PC-3 (cell line): ENCODE measurements around the gene STAC3. TPM values are rescaled to one million over a fixed set of nuclear protein-coding genes. Genes with fewer than 3 reads are reported as not detected.

Source experiments
- ATAC-seq: fragments of 200-7000 bp; cut with Tn5 transposase; 2 replicates; pipeline ENCODE4 v1.9.1; 2020; ENCODE audit warnings: mild to moderate bottlenecking, moderate library complexity
- BruUV-seq: library from RNA; stranded (reverse); fragments of 400-500 nt; replicated peaks from 2 replicates; lab custom pipeline; 2021; lab: Mats Ljungman, UMichigan
- CTCF ChIA-PET: fragments of 300-600 bp; sonication (Branson Sonifier 250); formaldehyde crosslinking; loops from one replicate; lab custom pipeline; 2022; ENCODE audit warnings: antibody characterized with exemption; lab: Charles Lee
- POLR2A ChIA-PET: fragments of 300-600 bp; sonication (Branson Sonifier 250); formaldehyde crosslinking; loops from one replicate; lab custom pipeline; 2022; ENCODE audit warnings: antibody characterized with exemption; ENCODE audit not compliant: unreplicated experiment; lab: Charles Lee
- DNase-seq: peaks from one replicate; pipeline ENCODE4 v3.0.0-alpha.2; 2015
- H2AFZ ChIP-seq: fragments of 300-600 bp; sonication (generic); 2 replicates; pipeline ENCODE4 v1.6.0; 2016; ENCODE audit warnings: antibody characterized with exemption, low read length
- H3F3A ChIP-seq: fragments of 300-600 bp; sonication (generic); one replicate; pipeline ENCODE4 v1.6.0; 2017; ENCODE audit warnings: antibody characterized with exemption, low read length, control low read depth, mild to moderate bottlenecking; ENCODE audit not compliant: unreplicated experiment
- H3K27ac ChIP-seq: fragments of 300-600 bp; sonication (generic); 2 replicates; pipeline ENCODE4 v1.5.1; 2016; ENCODE audit warnings: mild to moderate bottlenecking, low read length
- H3K27me3 ChIP-seq: fragments of 300-600 bp; sonication (generic); 2 replicates; pipeline ENCODE4 v1.6.1; 2016; ENCODE audit warnings: low read length, mixed read lengths
- H3K36me3 ChIP-seq: fragments of 300-600 bp; sonication (generic); 2 replicates; pipeline ENCODE4 v1.6.1; 2016; ENCODE audit warnings: low read depth, mixed run types, low read length, mixed read lengths
- H3K4me1 ChIP-seq: fragments of 300-600 bp; sonication (generic); 2 replicates; pipeline ENCODE4 v1.5.1; 2016; ENCODE audit warnings: low read length; ENCODE audit not compliant: insufficient read depth
- H3K4me2 ChIP-seq: fragments of 300-600 bp; sonication (generic); 2 replicates; pipeline ENCODE4 v1.6.0; 2016; ENCODE audit warnings: low read length
- H3K4me3 ChIP-seq: fragments of 300-600 bp; sonication (generic); 2 replicates; pipeline ENCODE4 v1.5.1; 2016; ENCODE audit warnings: mild to moderate bottlenecking, low read length, mixed read lengths
- H3K79me2 ChIP-seq: fragments of 300-600 bp; sonication (generic); 2 replicates; pipeline ENCODE4 v1.6.1; 2017; ENCODE audit warnings: low read length, mixed read lengths
- H3K9ac ChIP-seq: fragments of 300-600 bp; sonication (generic); 2 replicates; pipeline ENCODE4 v1.6.0; 2016; ENCODE audit warnings: mild to moderate bottlenecking, low read length
- H3K9me2 ChIP-seq: fragments of 300-600 bp; sonication (generic); replicated peaks from 2 replicates; pipeline ENCODE4 v1.6.1; 2016; ENCODE audit warnings: mixed run types, low read length, mixed read lengths
- H3K9me3 ChIP-seq: fragments of 300-600 bp; sonication (generic); 2 replicates; pipeline ENCODE4 v1.6.1; 2016; ENCODE audit warnings: low read length, mixed read lengths
- H4K20me1 ChIP-seq: fragments of 300-600 bp; sonication (generic); 2 replicates; pipeline ENCODE4 v1.6.1; 2016; ENCODE audit warnings: low read length, mixed read lengths
- CTCF ChIP-seq: fragments of 300-600 bp; sonication (generic); conservative IDR thresholded peaks from 2 replicates; pipeline ENCODE4 v1.5.1; 2017; ENCODE audit warnings: antibody characterized with exemption, low read depth, mild to moderate bottlenecking, low read length
- EZH2 ChIP-seq: fragments of 300-600 bp; sonication (generic); IDR thresholded peaks from one replicate; pipeline ENCODE4 v1.6.1; 2017; ENCODE audit warnings: antibody characterized with exemption, mild to moderate bottlenecking, low read length; ENCODE audit not compliant: unreplicated experiment
- EZH2phosphoT487 ChIP-seq: fragments of 300-600 bp; sonication (generic); IDR thresholded peaks from 2 replicates; pipeline ENCODE4 v1.6.1; 2018; ENCODE audit warnings: mild to moderate bottlenecking, antibody characterized with exemption, low read length, borderline replicate concordance
- intact Hi-C: fragments of 100-400 bp; cut with micrococcal nuclease; formaldehyde crosslinking; loops from 2 replicates; pipeline ENCODE4 v1.9.0; 2023
- total RNA-seq: library from RNA; depleted of rRNA; stranded (reverse); fragments of >200 nt; gene quantifications from 2 replicates; pipeline ENCODE4 v1.2.3, GENCODE V29; 2014

Gene STAC3
- total RNA-seq, 1 experiment from 2014 or later: 1.8 TPM

- POLR2A ChIA-PET: no interaction called here
- no peak overlapping the region for H2AFZ ChIP-seq
- H3K4me2 ChIP-seq: no peak overlapping the region
- no peak overlapping the region for H3K27ac ChIP-seq
- no peaks in the 10 kb centered on the region for H3F3A ChIP-seq
- no peak overlapping the region for H3K4me3 ChIP-seq
- no TSS peak for BruUV-seq
- TF ChIP-seq CTCF (no peak), EZH2 (no peak), EZH2phosphoT487 (no peak)
- ATAC-seq (no peak), DNase-seq (no peak)
- H3K4me1 ChIP-seq: no peaks in the 10 kb centered on the region
- H3K9me3 ChIP-seq: no peaks in the 10 kb centered on the region
- H3K79me2 ChIP-seq: no peaks in the 10 kb centered on the region
- H3K27me3 ChIP-seq: no peaks in the 10 kb centered on the region
- CTCF ChIA-PET: no interaction called here
- intact Hi-C loops: no loop called here
- H3K9me2 ChIP-seq: no peaks in the 10 kb centered on the region
- no peaks in the 10 kb centered on the region for H4K20me1 ChIP-seq
- no peak overlapping the region for H3K9ac ChIP-seq
- H3K36me3 ChIP-seq: no peaks in the 10 kb centered on the region
These were observed 43.0 kb downstream of the STAC3 start for GRCh38 chr12:57207731-57208630.

GRCh38 chr12:57205931-57206330 lies 45.1 kb downstream of the STAC3 start:
- Histone ChIP-seq H3K9me3 (no peaks in the 10 kb centered on the region), H3K79me2 (no peaks in the 10 kb centered on the region), H3K4me3 (no peak overlapping the region), H3F3A (no peaks in the 10 kb centered on the region), H3K27ac (no peak overlapping the region), H3K27me3 (no peaks in the 10 kb centered on the region), H3K9ac (no peak overlapping the region), H3K36me3 (no peaks in the 10 kb centered on the region), H2AFZ (no peak overlapping the region), H3K4me1 (no peaks in the 10 kb centered on the region), H3K9me2 (no peaks in the 10 kb centered on the region), H4K20me1 (no peaks in the 10 kb centered on the region), H3K4me2 (no peak overlapping the region)
- no peak for TF ChIP-seq EZH2
- no peak for TF ChIP-seq CTCF
- no peak for TF ChIP-seq EZH2phosphoT487
- BruUV-seq: no TSS peak
- DNase-seq (no peak), ATAC-seq (no peak)
- intact Hi-C loops: no loop called here
- POLR2A ChIA-PET: no interaction called here
- CTCF ChIA-PET: no interaction called here

GRCh38 chr12:57205186-57205585 lies 45.8 kb downstream of the STAC3 start:
- CTCF ChIA-PET: no interaction called here
- POLR2A ChIA-PET: no interaction called here
- BruUV-seq: no TSS peak

More at GRCh38 chr12:57205186-57205585, 45.8 kb downstream of the STAC3 start:
- ATAC-seq (no peak), DNase-seq (no peak)
- no peaks in the 10 kb centered on the region for H3K9me2 ChIP-seq
- H3F3A ChIP-seq: no peaks in the 10 kb centered on the region
- no peaks in the 10 kb centered on the region for H3K79me2 ChIP-seq
- no peaks in the 10 kb centered on the region for H3K9me3 ChIP-seq
- H3K36me3 ChIP-seq: no peaks in the 10 kb centered on the region
- TF ChIP-seq EZH2phosphoT487: no peak
- TF ChIP-seq CTCF: no peak
- no peak for TF ChIP-seq EZH2
- no peak overlapping the region for H3K4me2 ChIP-seq
- H3K27me3 ChIP-seq: no peaks in the 10 kb centered on the region
- H3K4me3 ChIP-seq: no peak overlapping the region
- H4K20me1 ChIP-seq: no peaks in the 10 kb centered on the region
- H2AFZ ChIP-seq: no peak overlapping the region
- no peak overlapping the region for H3K27ac ChIP-seq
- H3K4me1 ChIP-seq: no peaks in the 10 kb centered on the region
- no peak overlapping the region for H3K9ac ChIP-seq
- intact Hi-C loops: no loop called here
